Activated CD8-positive, alpha-beta T cell treated with anti-CD3 and anti-CD28 coated beads for 36 hours (primary cell): ENCODE measurements around the gene PAOX. TPM values are rescaled to one million over a fixed set of nuclear protein-coding genes. Genes with fewer than 3 reads are reported as not detected.

Experiments used
- ATAC-seq: fragments of 200-7000 bp; cut with Tn5 transposase; one replicate; pipeline ENCODE4 v1.10.0; 2021; ENCODE audit warnings: mild to moderate bottlenecking, moderate library complexity
- CTCF ChIA-PET: fragments of 350-600 bp; sonication (Branson Sonifier 250); formaldehyde crosslinking; loops from one replicate; lab custom pipeline; 2021; ENCODE audit warnings: antibody characterized with exemption; lab: Charles Lee
- POLR2A ChIA-PET: fragments of 350-600 bp; sonication (Branson Sonifier 250); formaldehyde crosslinking; loops from one replicate; lab custom pipeline; 2021; ENCODE audit warnings: antibody characterized with exemption; lab: Charles Lee
- DNase-seq: peaks from one replicate; pipeline ENCODE4 v3.0.0-alpha.2; 2020
- H3K27ac Mint-ChIP-seq: one replicate; pipeline ENCODE4 v1.8.0; 2021; ENCODE audit warnings: mild to moderate bottlenecking, mixed read lengths
- H3K27me3 Mint-ChIP-seq: one replicate; pipeline ENCODE4 v1.8.0; 2021; ENCODE audit warnings: mixed read lengths
- H3K36me3 Mint-ChIP-seq: one replicate; pipeline ENCODE4 v1.8.0; 2021; ENCODE audit warnings: low read depth, mixed read lengths
- H3K4me1 Mint-ChIP-seq: one replicate; pipeline ENCODE4 v1.8.0; 2021; ENCODE audit warnings: low read depth, mixed read lengths
- H3K4me3 Mint-ChIP-seq: one replicate; pipeline ENCODE4 v1.8.0; 2021; ENCODE audit warnings: mild to moderate bottlenecking, moderate library complexity, mixed read lengths
- H3K9me3 Mint-ChIP-seq: one replicate; pipeline ENCODE4 v1.8.0; 2021; ENCODE audit warnings: mixed read lengths
- CTCF ChIP-seq: fragments of 200-600 bp; IDR thresholded peaks from one replicate; pipeline ENCODE4 v1.8.0; 2022; ENCODE audit warnings: antibody characterized with exemption, mild to moderate bottlenecking
- intact Hi-C: fragments of 100-400 bp; cut with micrococcal nuclease; formaldehyde crosslinking; loops from one replicate; pipeline ENCODE4 v1.10.0; 2022
- total RNA-seq, 2 experiments: library from RNA; stranded (reverse); gene quantifications; one replicate each; pipeline ENCODE4 v1.2.3, GENCODE V29; 2021

The PAOX gene
- total RNA-seq, 2 experiments from 2014 or later = 4.2 to 4.6 TPM

DNA sequence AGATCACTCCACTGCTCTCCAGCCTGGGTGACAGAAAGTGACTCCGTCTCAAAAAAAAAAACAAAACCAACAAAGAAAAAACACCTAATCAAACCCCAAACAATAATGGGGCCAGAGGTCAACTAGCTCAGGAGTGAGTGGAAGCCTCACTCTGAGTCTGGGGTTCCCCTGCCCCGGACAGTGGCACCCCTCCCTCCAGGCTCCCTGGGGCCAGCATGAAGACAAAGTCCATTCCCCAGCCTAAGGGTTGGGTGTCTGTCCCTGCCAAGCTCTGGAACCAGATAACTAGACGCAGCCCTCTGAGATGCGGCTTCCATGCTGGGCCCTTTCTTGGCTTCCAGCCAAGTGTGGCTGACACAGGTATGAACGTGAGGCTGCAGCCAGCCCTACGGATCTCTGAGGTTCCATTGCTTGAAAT lies 19.5 kb upstream of the PAOX start:
- DNase-seq (peak; percentile 33), ATAC-seq (no peak)
- intact Hi-C loops = no loop called here
- peaks cover 14% of the 10 kb centered on the region for H3K4me1 Mint-ChIP-seq
- no peak overlapping the region for H3K4me3 Mint-ChIP-seq
- H3K27me3 Mint-ChIP-seq = no peaks in the 10 kb centered on the region
- H3K9me3 Mint-ChIP-seq = no peaks in the 10 kb centered on the region
- no peak for TF ChIP-seq CTCF
- POLR2A ChIA-PET = no interaction called here
- no peak overlapping the region for H3K27ac Mint-ChIP-seq
- CTCF ChIA-PET = no interaction called here
- peaks cover 14% of the 10 kb centered on the region for H3K36me3 Mint-ChIP-seq

DNA sequence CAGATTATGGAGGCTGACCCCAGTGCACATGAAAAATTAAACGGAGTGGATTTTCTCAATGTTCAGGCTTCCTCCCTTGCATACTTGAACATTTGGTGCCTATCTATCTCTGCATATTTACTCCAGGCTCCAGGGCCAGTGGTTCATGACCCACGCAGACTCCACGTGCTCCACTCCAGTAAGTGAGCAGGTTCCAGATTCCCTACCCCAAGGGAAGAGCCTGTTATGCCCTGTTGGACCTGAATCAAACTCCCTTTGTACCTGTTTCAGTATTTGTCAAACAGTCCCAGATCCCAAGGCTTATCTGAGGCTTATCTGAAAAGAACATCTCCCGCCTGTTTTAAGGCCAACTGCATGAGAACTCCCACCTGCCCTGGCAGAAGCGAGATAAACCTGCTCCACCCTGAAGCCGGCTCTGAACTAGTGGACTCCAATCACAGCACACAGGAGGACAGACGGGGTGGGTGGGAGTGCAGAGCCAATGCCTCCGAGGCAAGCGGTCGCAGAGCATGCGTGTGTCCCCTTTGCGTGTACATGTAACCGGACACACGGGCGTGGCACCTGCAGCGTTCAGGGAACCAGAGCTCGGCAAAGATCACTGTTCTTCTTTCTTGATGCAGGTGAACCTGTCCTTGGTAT lies 19.0 kb upstream of the PAOX start:
- ChIA-PET POLR2A (interaction anchor here (0.8 to 1.8 kb wide), 2 partner anchors 12 to 30 kb away, joined by 3 to 8 read pairs; partner anchors contain the start of gene ECHS1), CTCF (interaction anchor here (1.1 to 3.7 kb wide), 2 partner anchors 30 to 45 kb away, joined by 3 to 25 read pairs; no protein-coding TSS in a partner anchor)
- Mint-ChIP-seq H3K27me3 (no peaks in the 10 kb centered on the region), H3K36me3 (peaks cover 14% of the 10 kb centered on the region), H3K27ac (no peak overlapping the region), H3K9me3 (no peaks in the 10 kb centered on the region), H3K4me1 (peaks cover 14% of the 10 kb centered on the region), H3K4me3 (no peak overlapping the region)
- no peak for DNase-seq
- intact Hi-C loops = no loop called here
- no peak for ATAC-seq
- no peak for TF ChIP-seq CTCF

GRCh38 chr10:133361227-133361626 lies 17.8 kb upstream of the PAOX start:
- no peaks in the 10 kb centered on the region for H3K27me3 Mint-ChIP-seq
- intact Hi-C loops = no loop called here
- no peak for TF ChIP-seq CTCF
- no peaks in the 10 kb centered on the region for H3K9me3 Mint-ChIP-seq
- POLR2A ChIA-PET = interaction anchor here (0.6 to 1.8 kb wide), 10 partner anchors 8 to 86 kb away, joined by 3 to 8 read pairs (median 3); partner anchors contain the start of gene ECHS1
- no peak overlapping the region for H3K4me3 Mint-ChIP-seq
- H3K4me1 Mint-ChIP-seq = peaks cover 12% of the 10 kb centered on the region
- DNase-seq (no peak), ATAC-seq (no peak)
- peaks cover 10% of the 10 kb centered on the region for H3K36me3 Mint-ChIP-seq
- H3K27ac Mint-ChIP-seq = peak overlapping the region; percentile 56
- CTCF ChIA-PET = interaction anchor here (0.5 to 3.7 kb wide), 7 partner anchors 8 to 53 kb away, joined by 3 to 25 read pairs (median 3); partner anchors contain the start of gene ECHS1

GRCh38 chr10:133361773-133362441 lies 17.2 kb upstream of the PAOX start:
- DNase-seq (peak; percentile 32), ATAC-seq (no peak)
- intact Hi-C loops = no loop called here
- TF ChIP-seq CTCF = no peak
- Mint-ChIP-seq H3K4me3 (no peak overlapping the region), H3K27me3 (no peaks in the 10 kb centered on the region), H3K4me1 (peaks cover 12% of the 10 kb centered on the region), H3K27ac (peak overlapping the region; percentile 56), H3K36me3 (peaks cover 8% of the 10 kb centered on the region), H3K9me3 (no peaks in the 10 kb centered on the region)
- ChIA-PET CTCF (interaction anchor here (0.5 to 3.7 kb wide), 6 partner anchors 9 to 54 kb away, joined by 3 to 25 read pairs (median 3); partner anchors contain the start of gene ECHS1), POLR2A (interaction anchor here (1.1 to 1.8 kb wide), 7 partner anchors 8 to 58 kb away, joined by 3 to 8 read pairs (median 4); partner anchors contain the start of gene ECHS1)
